Activated B cell treated with CpG ODN at 0.5 μM for 24 hours (primary cell): Measurements from ENCODE around the gene USH1C. TPM values are rescaled to one million over a fixed set of nuclear protein-coding genes. Genes with fewer than 3 reads are reported as not detected.
A peak's percentile ranks its signal among the peaks of the same experiment; 100 is the strongest.

Experiments used
- ATAC-seq: fragments of 200-7000 bp; cut with Tn5 transposase; one replicate; pipeline ENCODE4 v1.10.0; 2021; ENCODE audit warnings: low read depth, mild to moderate bottlenecking, moderate library complexity
- CTCF ChIA-PET: fragments of 350-600 bp; sonication (Branson Sonifier 250); formaldehyde crosslinking; loops from one replicate; lab custom pipeline; 2021; ENCODE audit warnings: antibody characterized with exemption; lab: Charles Lee
- POLR2A ChIA-PET: fragments of 350-600 bp; sonication (Branson Sonifier 250); formaldehyde crosslinking; loops from one replicate; lab custom pipeline; 2021; ENCODE audit warnings: antibody characterized with exemption; lab: Charles Lee
- DNase-seq: peaks from one replicate; pipeline ENCODE4 v3.0.0; 2022
- H3K27ac Mint-ChIP-seq: one replicate; pipeline ENCODE4 v1.8.0; 2020; ENCODE audit warnings: mixed read lengths
- H3K27me3 Mint-ChIP-seq: one replicate; pipeline ENCODE4 v1.8.0; 2021; ENCODE audit warnings: mixed read lengths
- H3K36me3 Mint-ChIP-seq: one replicate; pipeline ENCODE4 v1.8.0; 2021; ENCODE audit warnings: low read depth, mixed read lengths
- H3K4me1 Mint-ChIP-seq: one replicate; pipeline ENCODE4 v1.8.0; 2021; ENCODE audit warnings: mixed read lengths
- H3K4me3 Mint-ChIP-seq: one replicate; pipeline ENCODE4 v1.8.0; 2020; ENCODE audit warnings: mild to moderate bottlenecking, mixed read lengths
- H3K9me3 Mint-ChIP-seq: one replicate; pipeline ENCODE4 v1.8.0; 2020; ENCODE audit warnings: mixed read lengths
- CTCF ChIP-seq: fragments of 200-600 bp; IDR thresholded peaks from one replicate; pipeline ENCODE4 v1.8.0; 2022; ENCODE audit warnings: antibody characterized with exemption, mild to moderate bottlenecking
- intact Hi-C: fragments of 100-400 bp; cut with micrococcal nuclease; formaldehyde crosslinking; loops from one replicate; pipeline ENCODE4 v1.15.1; 2024
- total RNA-seq: library from RNA; stranded (reverse); gene quantifications from 2 replicates; pipeline ENCODE4 v1.2.3, GENCODE V29; 2022

The USH1C gene
- total RNA-seq, 1 donor from 2014 or later, result not detected

DNA sequence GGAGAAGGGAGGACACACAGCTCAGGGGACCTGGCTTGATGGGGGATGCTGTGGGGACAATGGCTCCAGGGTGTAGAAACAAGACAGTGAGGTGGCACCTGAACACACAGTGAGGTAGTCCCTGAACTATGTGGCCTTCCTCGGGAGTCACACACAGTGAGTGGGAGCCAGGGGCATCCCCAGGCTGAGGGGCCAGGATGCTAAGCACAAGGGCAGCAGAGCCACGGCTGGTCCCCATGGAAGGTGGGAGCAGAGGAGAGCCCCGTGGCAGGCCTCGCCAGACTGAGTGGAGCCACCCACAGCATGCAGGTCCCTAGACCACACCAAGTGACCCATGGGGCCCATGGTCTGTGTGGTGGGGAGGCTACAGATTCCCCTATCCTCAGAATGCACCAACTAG lies 41.6 kb downstream of the USH1C start:
- ChIA-PET POLR2A (no interaction called here), CTCF (interaction anchor here (3.3 kb wide), 1 partner anchor 118 kb away, joined by 34 read pairs; no protein-coding TSS in a partner anchor)
- H3K27me3 Mint-ChIP-seq, result peaks cover 5% of the 10 kb centered on the region
- no peaks in the 10 kb centered on the region for H3K9me3 Mint-ChIP-seq
- DNase-seq (no peak), ATAC-seq (no peak)
- intact Hi-C loops, result no loop called here
- TF ChIP-seq CTCF, result no peak
- no peaks in the 10 kb centered on the region for H3K4me1 Mint-ChIP-seq
- no peak overlapping the region for H3K27ac Mint-ChIP-seq
- H3K4me3 Mint-ChIP-seq, result no peak overlapping the region
- H3K36me3 Mint-ChIP-seq, result no peaks in the 10 kb centered on the region

- Mint-ChIP-seq H3K4me1 (no peaks in the 10 kb centered on the region), H3K27ac (no peak overlapping the region), H3K27me3 (peaks cover 2% of the 10 kb centered on the region), H3K36me3 (no peaks in the 10 kb centered on the region), H3K9me3 (no peaks in the 10 kb centered on the region), H3K4me3 (no peak overlapping the region)
- ATAC-seq, result no peak
- no peak for TF ChIP-seq CTCF
- ChIA-PET CTCF (no interaction called here), POLR2A (no interaction called here)
- no peak for DNase-seq
- intact Hi-C loops, result no loop called here
Observed at GRCh38 chr11:17500673-17501072, 43.5 kb downstream of the USH1C start.

GRCh38 chr11:17498475-17498874 lies 45.7 kb downstream of the USH1C start:
- Mint-ChIP-seq H3K27ac (no peak overlapping the region), H3K9me3 (no peaks in the 10 kb centered on the region), H3K4me1 (no peaks in the 10 kb centered on the region), H3K27me3 (no peaks in the 10 kb centered on the region), H3K36me3 (no peaks in the 10 kb centered on the region), H3K4me3 (no peak overlapping the region)
- DNase-seq, result no peak
- intact Hi-C loops, result no loop called here
- ChIA-PET CTCF (interaction anchor here (1.7 kb wide), 1 partner anchor 114 kb away, joined by 7 read pairs; no protein-coding TSS in a partner anchor), POLR2A (no interaction called here)
- ATAC-seq, result no peak
- no peak for TF ChIP-seq CTCF

DNA sequence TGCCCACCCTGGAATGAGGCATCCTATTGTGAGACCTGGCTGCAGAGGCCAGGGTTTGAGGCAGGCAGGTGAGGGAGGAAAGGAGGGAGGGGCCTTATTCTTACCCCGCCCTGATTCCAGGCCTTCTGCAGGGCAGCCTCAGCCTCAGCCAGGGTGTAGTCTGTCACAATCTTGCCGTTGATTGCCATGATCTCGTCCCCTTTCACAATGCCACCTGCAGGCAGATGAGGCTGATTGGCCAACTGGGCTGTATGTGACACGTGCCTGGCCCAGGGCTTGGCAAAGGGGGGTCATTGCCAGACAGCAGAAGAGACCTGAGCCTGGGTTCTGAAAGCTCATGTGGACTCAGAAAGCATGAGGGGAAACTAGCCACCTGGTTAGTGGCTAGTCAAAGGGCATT lies 46.2 kb downstream of the USH1C start:
- Mint-ChIP-seq H3K27me3 (no peaks in the 10 kb centered on the region), H3K4me1 (no peaks in the 10 kb centered on the region), H3K27ac (no peak overlapping the region), H3K9me3 (no peaks in the 10 kb centered on the region), H3K4me3 (no peak overlapping the region), H3K36me3 (no peaks in the 10 kb centered on the region)
- intact Hi-C loops, result no loop called here
- ATAC-seq (peak; percentile 31), DNase-seq (no peak)
- ChIA-PET CTCF (no interaction called here), POLR2A (no interaction called here)
- TF ChIP-seq CTCF, result no peak

- POLR2A ChIA-PET, result no interaction called here
- H3K36me3 Mint-ChIP-seq, result no peaks in the 10 kb centered on the region
Observed at GRCh38 chr11:17496406-17496805, 47.8 kb downstream of the USH1C start.

More at GRCh38 chr11:17496406-17496805, 47.8 kb downstream of the USH1C start:
- intact Hi-C loops, result no loop called here
- H3K27ac Mint-ChIP-seq, result no peak overlapping the region
- H3K4me1 Mint-ChIP-seq, result no peaks in the 10 kb centered on the region
- H3K9me3 Mint-ChIP-seq, result no peaks in the 10 kb centered on the region
- no peaks in the 10 kb centered on the region for H3K27me3 Mint-ChIP-seq
- TF ChIP-seq CTCF, result no peak
- ATAC-seq (no peak), DNase-seq (no peak)
- CTCF ChIA-PET, result interaction anchor here (1.7 kb wide), 1 partner anchor 8 kb away, joined by 4 read pairs; no protein-coding TSS in a partner anchor
- H3K4me3 Mint-ChIP-seq, result no peak overlapping the region
